Measurements from ENCODE around the gene OR5D14.

OR5D14 gene
- long read RNA-seq = 0 reads

DNA sequence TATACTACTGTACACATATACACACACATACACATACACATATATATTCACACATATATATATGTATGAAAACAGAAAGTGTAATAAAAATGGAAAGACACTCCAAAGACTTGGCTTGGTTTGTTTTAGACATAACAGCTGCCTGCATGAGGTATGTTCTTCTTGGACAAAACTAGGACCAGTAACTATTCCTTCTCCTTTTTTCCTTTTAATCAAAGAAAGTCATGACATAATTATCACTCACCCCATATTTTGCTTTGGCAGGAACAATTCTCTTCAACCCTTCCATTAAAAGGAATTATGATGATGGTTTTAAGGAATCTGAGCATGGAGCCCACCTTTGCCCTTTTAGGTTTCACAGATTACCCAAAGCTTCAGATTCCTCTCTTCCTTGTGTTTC, at the start of gene OR5D14:
TSS of gene OR5D14 (plus strand) at position 301 of the 400 bp plus-strand sequence. CDS start at position 301, 0 bp downstream.
- Histone ChIP-seq H3K27ac (replicated peaks) (no peak within 1 kb of the TSS), H3K4me3 (replicated peaks; ENCODE audit: insufficient read depth, low read length) (no peak within 1 kb of the TSS), H3K27me3 (ENCODE audit: insufficient read depth, poor library complexity, severe bottlenecking) (no peaks in the 10 kb centered on the region)
- no peak for DNase-seq (ENCODE audit: low read depth in 1 of 2, low spot score in 1 of 2)
- TF ChIP-seq POLR2AphosphoS5 (IDR thresholded peaks at IDR 0.05; ENCODE audit: low read depth) = no peak

DNA sequence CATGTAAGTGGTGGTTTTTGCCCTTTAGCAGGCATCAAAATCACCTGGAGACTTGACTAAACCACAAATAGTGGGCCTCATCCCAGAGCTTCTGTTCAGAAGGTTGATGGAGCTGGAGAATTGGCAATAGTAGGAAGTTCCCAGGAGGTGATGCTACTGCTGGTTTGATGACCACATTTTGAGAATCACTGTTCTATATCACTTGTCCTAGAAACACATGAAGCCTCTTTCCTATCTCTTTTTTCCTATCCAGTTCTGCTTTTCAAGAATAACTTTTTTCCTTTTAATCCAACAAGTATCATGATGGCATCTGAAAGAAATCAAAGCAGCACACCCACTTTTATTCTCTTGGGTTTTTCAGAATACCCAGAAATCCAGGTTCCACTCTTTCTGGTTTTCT, 22.2 kb upstream of the OR5D14 start, which contains the start of gene OR5D13:
TSS of gene OR5D13 (plus strand) at position 301 of the 400 bp plus-strand sequence. CDS start at position 301, 0 bp downstream.
- H3K27ac ChIP-seq (replicated peaks) = no peak within 1 kb of the TSS
- TF ChIP-seq GABPA (IDR thresholded peaks at IDR 0.05; ENCODE audit: low read depth) = no peak
- TF ChIP-seq, protein P1, sequence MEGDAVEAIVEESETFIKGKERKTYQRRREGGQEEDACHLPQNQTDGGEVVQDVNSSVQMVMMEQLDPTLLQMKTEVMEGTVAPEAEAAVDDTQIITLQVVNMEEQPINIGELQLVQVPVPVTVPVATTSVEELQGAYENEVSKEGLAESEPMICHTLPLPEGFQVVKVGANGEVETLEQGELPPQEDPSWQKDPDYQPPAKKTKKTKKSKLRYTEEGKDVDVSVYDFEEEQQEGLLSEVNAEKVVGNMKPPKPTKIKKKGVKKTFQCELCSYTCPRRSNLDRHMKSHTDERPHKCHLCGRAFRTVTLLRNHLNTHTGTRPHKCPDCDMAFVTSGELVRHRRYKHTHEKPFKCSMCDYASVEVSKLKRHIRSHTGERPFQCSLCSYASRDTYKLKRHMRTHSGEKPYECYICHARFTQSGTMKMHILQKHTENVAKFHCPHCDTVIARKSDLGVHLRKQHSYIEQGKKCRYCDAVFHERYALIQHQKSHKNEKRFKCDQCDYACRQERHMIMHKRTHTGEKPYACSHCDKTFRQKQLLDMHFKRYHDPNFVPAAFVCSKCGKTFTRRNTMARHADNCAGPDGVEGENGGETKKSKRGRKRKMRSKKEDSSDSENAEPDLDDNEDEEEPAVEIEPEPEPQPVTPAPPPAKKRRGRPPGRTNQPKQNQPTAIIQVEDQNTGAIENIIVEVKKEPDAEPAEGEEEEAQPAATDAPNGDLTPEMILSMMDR (IDR thresholded peaks at IDR 0.05; ENCODE audit: insufficient read depth, low read length) = no peak
- H3K27me3 ChIP-seq (ENCODE audit: insufficient read depth, poor library complexity, severe bottlenecking) = no peaks in the 10 kb centered on the region
- no peak for DNase-seq (ENCODE audit: low read depth in 1 of 2, low spot score in 1 of 2)
- H3K4me3 ChIP-seq (replicated peaks; ENCODE audit: insufficient read depth, low read length) = no peak within 1 kb of the TSS

DNA sequence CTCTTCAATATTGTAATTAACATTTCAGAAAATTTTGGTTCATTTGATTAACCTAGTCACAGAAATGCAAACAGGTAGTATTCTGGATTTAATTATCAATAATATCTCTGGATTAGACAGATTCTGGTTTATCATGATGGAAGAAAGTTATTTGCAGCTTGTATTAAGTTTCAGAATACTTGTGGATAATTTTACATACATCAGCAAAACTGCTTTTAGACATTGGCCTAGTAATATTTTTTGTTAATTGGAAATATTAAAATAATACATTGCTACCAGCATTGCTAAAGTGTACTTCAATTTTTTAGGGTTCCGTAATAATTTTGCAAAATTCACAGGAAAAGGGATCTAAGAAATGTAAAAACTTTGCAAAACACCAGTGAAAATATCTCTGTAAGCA, 3.8 kb upstream of the OR5D14 start:
- DNase-seq (ENCODE audit: low read depth in 1 of 2, low spot score in 1 of 2) = no peak
- H3K27ac ChIP-seq (replicated peaks) = no peak overlapping the region
- TF ChIP-seq GABPA (IDR thresholded peaks at IDR 0.05; ENCODE audit: low read depth) = no peak
- TF ChIP-seq, protein P1 (IDR thresholded peaks at IDR 0.05; ENCODE audit: insufficient read depth, low read length) = no peak
- no peak for TF ChIP-seq SPI1 (IDR thresholded peaks at IDR 0.05; ENCODE audit: borderline replicate concordance, low read depth)
- TF ChIP-seq, protein P2, sequence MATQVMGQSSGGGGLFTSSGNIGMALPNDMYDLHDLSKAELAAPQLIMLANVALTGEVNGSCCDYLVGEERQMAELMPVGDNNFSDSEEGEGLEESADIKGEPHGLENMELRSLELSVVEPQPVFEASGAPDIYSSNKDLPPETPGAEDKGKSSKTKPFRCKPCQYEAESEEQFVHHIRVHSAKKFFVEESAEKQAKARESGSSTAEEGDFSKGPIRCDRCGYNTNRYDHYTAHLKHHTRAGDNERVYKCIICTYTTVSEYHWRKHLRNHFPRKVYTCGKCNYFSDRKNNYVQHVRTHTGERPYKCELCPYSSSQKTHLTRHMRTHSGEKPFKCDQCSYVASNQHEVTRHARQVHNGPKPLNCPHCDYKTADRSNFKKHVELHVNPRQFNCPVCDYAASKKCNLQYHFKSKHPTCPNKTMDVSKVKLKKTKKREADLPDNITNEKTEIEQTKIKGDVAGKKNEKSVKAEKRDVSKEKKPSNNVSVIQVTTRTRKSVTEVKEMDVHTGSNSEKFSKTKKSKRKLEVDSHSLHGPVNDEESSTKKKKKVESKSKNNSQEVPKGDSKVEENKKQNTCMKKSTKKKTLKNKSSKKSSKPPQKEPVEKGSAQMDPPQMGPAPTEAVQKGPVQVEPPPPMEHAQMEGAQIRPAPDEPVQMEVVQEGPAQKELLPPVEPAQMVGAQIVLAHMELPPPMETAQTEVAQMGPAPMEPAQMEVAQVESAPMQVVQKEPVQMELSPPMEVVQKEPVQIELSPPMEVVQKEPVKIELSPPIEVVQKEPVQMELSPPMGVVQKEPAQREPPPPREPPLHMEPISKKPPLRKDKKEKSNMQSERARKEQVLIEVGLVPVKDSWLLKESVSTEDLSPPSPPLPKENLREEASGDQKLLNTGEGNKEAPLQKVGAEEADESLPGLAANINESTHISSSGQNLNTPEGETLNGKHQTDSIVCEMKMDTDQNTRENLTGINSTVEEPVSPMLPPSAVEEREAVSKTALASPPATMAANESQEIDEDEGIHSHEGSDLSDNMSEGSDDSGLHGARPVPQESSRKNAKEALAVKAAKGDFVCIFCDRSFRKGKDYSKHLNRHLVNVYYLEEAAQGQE (IDR thresholded peaks at IDR 0.05; ENCODE audit: insufficient replicate concordance, low read depth) = no peak
- TF ChIP-seq POLR2AphosphoS5 (IDR thresholded peaks at IDR 0.05; ENCODE audit: low read depth) = no peak
- H3K4me3 ChIP-seq (replicated peaks; ENCODE audit: insufficient read depth, low read length) = no peak overlapping the region
- no peaks in the 10 kb centered on the region for H3K27me3 ChIP-seq (ENCODE audit: insufficient read depth, poor library complexity, severe bottlenecking)

DNA sequence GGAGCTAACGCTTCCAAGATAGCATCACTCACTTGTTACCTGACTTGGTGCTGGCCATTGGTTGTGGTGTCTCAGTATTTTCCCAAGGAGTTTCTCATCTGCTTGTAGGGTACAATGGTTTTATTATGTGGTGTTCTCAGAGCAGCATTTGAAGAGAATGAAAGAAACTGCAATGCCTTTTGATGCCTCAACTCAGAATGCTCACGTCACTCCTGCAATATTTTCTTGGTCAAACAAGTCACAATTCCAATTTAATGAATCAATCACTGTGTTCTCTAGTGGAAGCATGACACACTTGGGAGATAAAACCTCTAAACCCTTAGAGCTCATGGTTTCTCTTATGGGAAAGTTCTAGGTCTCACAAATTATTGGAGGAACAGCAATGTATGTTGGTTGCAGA, 2.0 kb upstream of the OR5D14 start:
- H3K27me3 ChIP-seq (ENCODE audit: insufficient read depth, poor library complexity, severe bottlenecking) = no peaks in the 10 kb centered on the region
- no peak for TF ChIP-seq GABPA (IDR thresholded peaks at IDR 0.05; ENCODE audit: low read depth)
- TF ChIP-seq, protein P1 (IDR thresholded peaks at IDR 0.05; ENCODE audit: insufficient read depth, low read length) = no peak
- TF ChIP-seq SPI1 (IDR thresholded peaks at IDR 0.05; ENCODE audit: borderline replicate concordance, low read depth) = no peak
- TF ChIP-seq, protein P2 (IDR thresholded peaks at IDR 0.05; ENCODE audit: insufficient replicate concordance, low read depth) = no peak
- TF ChIP-seq POLR2AphosphoS5 (IDR thresholded peaks at IDR 0.05; ENCODE audit: low read depth) = no peak
- H3K4me3 ChIP-seq (replicated peaks; ENCODE audit: insufficient read depth, low read length) = no peak overlapping the region
- H3K27ac ChIP-seq (replicated peaks) = no peak overlapping the region
- no peak for DNase-seq (ENCODE audit: low read depth in 1 of 2, low spot score in 1 of 2)
